Kidney (tissue), 14 donors: ENCODE data around the gene ABHD2. TPM values are rescaled to one million over a fixed set of nuclear protein-coding genes. Genes with fewer than 3 reads are reported as not detected.

Source experiments
- DNase-seq, 5 donors: peaks; one replicate each; pipeline ENCODE4 v3.0.0-alpha.2; 2013 to 2020
- FAIRE-seq: peaks from 2 replicates; lab custom pipeline; 2012; peaks lifted over from hg19 to GRCh38; lab: Jason Lieb, UNC
- H3K27ac ChIP-seq, 2 donors: one replicate each; pipeline ENCODE4 v1.7.0; 2013; ENCODE audit warnings: low read depth in 2 of 2, low read length in 2 of 2, inconsistent platforms in 1 of 2
- H3K27me3 ChIP-seq: one replicate; pipeline ENCODE4 v1.7.1; 2013; ENCODE audit warnings: low read length, inconsistent platforms; ENCODE audit not compliant: control insufficient read depth, insufficient read depth
- H3K36me3 ChIP-seq, 3 donors: one replicate each; pipeline versions ENCODE4 v1.7.0 to v1.7.1; 2013; ENCODE audit warnings: low read length in 3 of 3, control low read depth in 1 of 3, inconsistent platforms in 1 of 3; ENCODE audit not compliant: insufficient read depth in 3 of 3, control insufficient read depth in 2 of 3
- H3K4me1 ChIP-seq, 3 donors: one replicate each; pipeline versions ENCODE4 v1.7.0 to v1.7.1; 2013; ENCODE audit warnings: low read length in 3 of 3, inconsistent platforms in 1 of 3, low read depth in 1 of 3; ENCODE audit not compliant: control insufficient read depth in 2 of 3, insufficient read depth in 2 of 3
- H3K4me3 ChIP-seq, 3 donors: one replicate each; pipeline versions ENCODE4 v1.7.0 to v1.8.1; 2013; ENCODE audit warnings: low read length in 3 of 3, control low read depth in 1 of 3, inconsistent platforms in 1 of 3
- H3K9ac ChIP-seq, 3 donors: one replicate each; pipeline versions ENCODE4 v1.7.0 to v1.7.1; 2013; ENCODE audit warnings: low read length in 3 of 3, control low read depth in 1 of 3, inconsistent platforms in 1 of 3
- H3K9me3 ChIP-seq, 3 donors: one replicate each; pipeline versions ENCODE4 v1.7.0 to v1.7.1; 2013; ENCODE audit warnings: low read length in 3 of 3, control low read depth in 1 of 3, inconsistent platforms in 1 of 3; ENCODE audit not compliant: control insufficient read depth in 2 of 3, insufficient read depth in 1 of 3
- CTCF ChIP-seq: IDR thresholded peaks from 3 replicates; pipeline ENCODE4 v1.5.1; 2012; ENCODE audit warnings: mild to moderate bottlenecking, moderate library complexity, borderline replicate concordance; ENCODE audit not compliant: insufficient read depth; ENCODE audit errors: extremely low read depth
- intact Hi-C: fragments of 100-400 bp; cut with DNase I; formaldehyde crosslinking; loops from one replicate; pipeline ENCODE4 v1.11.1; 2022
- polyA plus RNA-seq: library from polyadenylated mRNA; stranded (reverse); fragments of 350-450 nt; fragmentation: Illumina TruSeq; extraction: RNeasy Lipid Tissue Mini Kit (QIAGEN cat#74804); gene quantifications from one replicate; pipeline ENCODE4 v1.2.3, GENCODE V29; 2014; ENCODE audit warnings: low read depth, low replicate concordance; ENCODE audit not compliant: insufficient read depth
- total RNA-seq: library from RNA; stranded (reverse); fragmentation: NEBNext Ultra II Directional; extraction: Animal tissue kit (Norgen Biotek cat#: 25700); gene quantifications from one replicate; pipeline ENCODE4 v1.2.1, GENCODE V29; 2021
- donor health status: control.
- donor health status: control.
- donor health status: control.
- donor health status: control.
- donor health status: control.
- donor health status: DM: yes; HTN: yes; CAD: no.
- donor health status: Normal renal cell carcinoma (clear cell type).

The ABHD2 gene
- total and polyA plus RNA-seq, 2 donors from 2014 or later = 13.3 to 123 TPM

- no peak for FAIRE-seq
- no peak for TF ChIP-seq CTCF
- no peak for DNase-seq
- no peak overlapping the region for H3K4me3 ChIP-seq
- H3K27me3 ChIP-seq = no peaks in the 10 kb centered on the region
- H3K4me1 ChIP-seq = peaks cover 0 to 3% (median 2%) of the 10 kb centered on the region in 3 donors
- H3K9me3 ChIP-seq = no peaks in the 10 kb centered on the region
- H3K27ac ChIP-seq = no peak overlapping the region
- intact Hi-C loops = loop anchor here (10.0 kb wide), 1 partner anchor 268 kb away; no protein-coding TSS in a partner anchor
- H3K36me3 ChIP-seq = peaks cover 0 to 15% (median 11%) of the 10 kb centered on the region in 3 donors
- no peak overlapping the region for H3K9ac ChIP-seq
Observed at GRCh38 chr15:89172921-89173320, 84.7 kb downstream of the ABHD2 start.

GRCh38 chr15:89174476-89174875, 86.2 kb downstream of the ABHD2 start:
- Histone ChIP-seq H3K27ac (no peak overlapping the region), H3K36me3 (peaks cover 0 to 16% (median 15%) of the 10 kb centered on the region in 3 donors), H3K4me1 (peaks cover 0 to 3% (median 2%) of the 10 kb centered on the region in 3 donors), H3K9me3 (no peaks in the 10 kb centered on the region), H3K4me3 (no peak overlapping the region), H3K9ac (no peak overlapping the region), H3K27me3 (no peaks in the 10 kb centered on the region)
- DNase-seq (no peak), FAIRE-seq (no peak)
- intact Hi-C loops = loop anchor here (10.0 kb wide), 1 partner anchor 270 kb away; no protein-coding TSS in a partner anchor
- TF ChIP-seq CTCF = no peak

- peaks cover 0 to 3% (median 2%) of the 10 kb centered on the region in 3 donors for H3K4me1 ChIP-seq
- peaks cover 0 to 21% (median 15%) of the 10 kb centered on the region in 3 donors for H3K36me3 ChIP-seq
- no peaks in the 10 kb centered on the region for H3K27me3 ChIP-seq
- DNase-seq (no peak), FAIRE-seq (no peak)
- intact Hi-C loops = loop anchor here (5.0 to 10.0 kb wide), 2 partner anchors 123 to 271 kb away; no protein-coding TSS in a partner anchor
- H3K4me3 ChIP-seq = no peak overlapping the region
- no peak for TF ChIP-seq CTCF
- H3K9me3 ChIP-seq = no peaks in the 10 kb centered on the region
- no peak overlapping the region for H3K27ac ChIP-seq
- H3K9ac ChIP-seq = no peak overlapping the region
Observed at GRCh38 chr15:89175617-89176191, 87.4 kb downstream of the ABHD2 start.
